NOMO-1 treated with DMSO at 0.1 percent for 48 hours (cell line): ENCODE data around the gene FOXO1.

Source experiments
- DNase-seq: peaks from one replicate; lab custom pipeline; 2025; ENCODE audit not compliant: unreplicated experiment; lab: John Stamatoyannopoulos, UW

The FOXO1 gene

GRCh38 chr13:40550130-40550529, 116.3 kb downstream of the FOXO1 start:
- no peak for DNase-seq

GRCh38 chr13:40549500-40550094, 116.8 kb downstream of the FOXO1 start:
- DNase-seq, result no peak

DNA sequence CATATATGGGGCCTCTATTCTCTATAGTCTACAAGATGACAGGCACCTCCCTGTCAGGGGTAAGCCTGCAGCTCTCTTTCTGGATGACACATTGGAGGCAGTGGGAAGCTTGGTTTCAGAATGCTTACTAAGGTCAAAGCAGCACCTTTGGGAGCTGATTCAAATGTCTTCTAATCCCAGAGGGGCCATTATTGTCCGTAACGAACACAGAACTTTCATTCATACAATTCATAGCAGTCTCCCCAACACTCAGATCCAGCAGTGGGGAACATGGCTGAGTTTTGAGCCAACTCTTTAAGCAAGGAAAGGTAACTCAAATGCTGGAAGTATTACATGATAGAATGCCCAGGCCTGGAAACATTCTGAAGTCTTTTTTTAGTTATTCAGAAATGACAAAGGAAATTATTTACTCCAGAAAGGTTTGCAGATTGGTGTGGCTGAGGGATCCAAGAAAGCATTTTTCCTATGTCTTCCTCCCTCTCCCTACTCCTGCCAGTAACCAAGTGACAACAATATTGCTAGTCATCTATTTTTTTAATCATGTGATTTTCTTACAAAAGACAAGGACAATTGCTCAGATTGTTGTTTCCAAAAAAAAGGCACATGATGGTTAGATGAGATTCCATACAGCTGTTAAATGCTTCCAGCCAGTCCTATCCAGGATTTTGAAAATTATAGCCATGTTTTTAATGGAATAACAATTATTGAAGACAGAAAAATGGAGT, 118.7 kb downstream of the FOXO1 start:
- no peak for DNase-seq

DNA sequence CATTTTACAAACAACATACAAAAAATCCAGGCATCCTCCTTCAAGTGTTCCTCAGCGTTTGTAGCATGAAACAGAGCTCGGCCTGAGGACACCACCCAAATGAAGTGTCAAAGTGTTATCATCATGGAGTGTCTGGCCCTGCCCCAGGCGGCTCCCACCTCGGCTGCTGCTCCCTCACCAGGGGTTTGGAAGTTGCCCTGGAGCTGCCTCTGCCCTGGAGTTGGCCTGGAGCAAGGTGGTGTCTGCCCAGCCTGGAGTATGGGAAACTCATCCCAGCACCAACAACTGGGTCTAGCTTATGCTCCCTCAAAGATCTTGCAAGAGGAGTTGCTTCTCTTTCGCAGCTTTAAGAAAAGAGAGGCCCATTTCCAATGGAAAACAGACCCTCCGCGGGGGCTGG, 120.4 kb downstream of the FOXO1 start:
- DNase-seq, result no peak

DNA sequence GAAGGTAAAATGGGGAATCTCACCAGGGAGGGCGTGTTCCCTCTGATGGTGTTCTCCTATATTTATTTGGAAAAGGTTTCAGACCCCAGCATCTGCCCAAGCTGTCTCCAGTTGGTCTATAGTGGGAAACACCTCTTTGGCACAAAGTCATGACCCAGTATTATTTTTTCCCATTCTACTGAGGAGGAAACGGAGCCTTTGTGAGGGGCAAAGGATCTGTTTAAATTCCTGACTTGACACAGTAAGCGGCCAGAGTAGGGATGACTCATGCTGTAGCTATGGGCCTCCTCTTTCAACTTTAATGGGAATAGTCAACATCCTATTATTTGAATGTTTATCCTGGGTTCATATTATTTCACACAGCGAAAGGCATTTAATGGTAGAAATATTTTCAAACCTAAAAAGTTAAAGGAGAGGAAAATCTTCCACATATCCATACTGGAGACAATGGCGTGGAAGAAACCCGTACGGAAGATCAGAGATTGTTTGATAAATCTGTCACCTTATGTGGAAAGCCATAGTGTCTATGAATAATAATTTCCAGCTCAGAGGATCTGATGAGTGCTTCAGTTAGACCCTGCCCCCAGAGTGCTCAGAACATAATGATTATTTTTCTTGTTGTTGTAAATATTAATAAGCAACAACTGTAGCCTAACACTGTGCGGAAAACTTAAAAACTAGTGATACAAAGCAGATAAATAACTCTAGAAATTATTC, 126.0 kb downstream of the FOXO1 start:
- no peak for DNase-seq

- DNase-seq, result peak; percentile 3
Measured at GRCh38 chr13:40539576-40540327, 126.7 kb downstream of the FOXO1 start.

DNA sequence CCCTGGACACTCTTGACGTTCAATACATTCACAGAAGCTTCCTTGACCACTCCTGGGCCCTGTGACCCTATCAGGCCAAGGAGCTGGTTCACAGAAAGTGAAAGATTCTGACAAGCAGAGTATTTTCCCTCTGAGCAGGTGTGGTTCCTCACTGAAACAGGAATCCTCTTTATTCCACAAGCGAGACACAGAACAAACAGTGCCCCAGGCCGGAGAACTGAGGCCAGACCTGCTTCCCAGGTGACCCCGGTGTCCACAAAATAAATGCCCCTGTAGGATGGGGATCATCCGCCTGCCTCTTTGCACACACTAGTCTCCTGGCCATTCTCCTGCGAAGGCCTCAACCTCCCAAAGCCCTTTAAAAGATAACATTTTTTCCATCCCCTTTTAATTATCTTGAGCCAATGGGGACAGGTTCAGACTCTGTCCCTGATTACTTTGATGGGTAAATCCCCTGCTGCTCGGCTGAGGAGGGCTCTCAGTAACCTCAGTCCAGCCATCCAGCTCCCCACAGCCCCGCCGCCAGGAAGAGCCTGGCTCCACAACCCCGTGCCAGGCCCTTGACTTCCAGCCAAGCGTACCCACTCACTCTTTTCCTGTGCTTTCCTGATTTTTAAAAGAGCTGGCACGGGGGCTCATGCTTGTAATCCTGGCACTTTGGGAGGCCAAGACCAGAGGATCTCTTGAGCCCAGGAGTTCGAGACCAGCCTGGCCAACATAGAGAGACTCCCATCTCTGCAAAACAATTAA, 129.1 kb downstream of the FOXO1 start:
- no peak for DNase-seq

- DNase-seq, result no peak
Measured at GRCh38 chr13:40536443-40537113, 129.9 kb downstream of the FOXO1 start.

GRCh38 chr13:40535345-40535836, 131.1 kb downstream of the FOXO1 start:
- DNase-seq, result no peak

DNA sequence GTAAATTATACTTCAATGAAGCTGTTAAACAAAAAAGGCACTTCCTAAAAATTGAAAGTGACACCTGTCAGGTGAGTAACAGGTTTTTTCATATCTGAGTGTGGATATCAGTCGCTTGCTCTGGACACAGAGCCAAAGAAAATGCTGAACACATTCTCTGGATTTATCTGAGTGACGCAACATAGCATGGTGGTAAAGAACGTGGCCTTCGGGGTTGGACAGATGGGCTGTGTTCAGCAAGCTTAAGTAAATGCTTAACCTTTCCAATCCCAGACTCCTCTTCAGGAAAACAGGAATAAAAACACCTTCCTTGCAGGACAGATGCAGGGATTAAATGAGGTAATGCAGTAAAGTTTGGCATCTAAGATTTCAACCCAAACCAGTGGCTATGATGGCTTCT, 132.0 kb downstream of the FOXO1 start:
- no peak for DNase-seq

GRCh38 chr13:40533072-40533471, 133.4 kb downstream of the FOXO1 start:
- no peak for DNase-seq

DNA sequence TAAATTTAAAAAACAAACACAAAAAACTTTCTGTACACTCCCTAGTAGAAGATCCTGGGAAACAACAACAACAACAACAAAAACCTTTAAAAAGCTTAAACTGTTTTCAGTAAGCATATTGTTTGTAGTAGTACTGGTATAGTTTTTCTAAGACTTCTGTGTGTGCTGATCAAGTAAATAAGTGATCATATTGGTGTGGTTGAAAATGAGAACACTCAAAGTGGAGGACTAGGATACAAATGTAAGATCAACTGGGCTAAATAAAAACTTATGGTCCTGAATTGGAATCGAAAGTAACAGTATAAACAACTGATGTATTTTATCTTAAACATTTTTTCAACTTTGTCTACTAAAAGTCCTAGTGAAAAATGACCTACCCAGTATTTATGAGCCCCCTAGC, 135.5 kb downstream of the FOXO1 start:
- DNase-seq, result no peak

- DNase-seq, result no peak
Measured at GRCh38 chr13:40528881-40529280, 137.6 kb downstream of the FOXO1 start.

GRCh38 chr13:40527914-40528313, 138.5 kb downstream of the FOXO1 start:
- DNase-seq, result no peak

DNA sequence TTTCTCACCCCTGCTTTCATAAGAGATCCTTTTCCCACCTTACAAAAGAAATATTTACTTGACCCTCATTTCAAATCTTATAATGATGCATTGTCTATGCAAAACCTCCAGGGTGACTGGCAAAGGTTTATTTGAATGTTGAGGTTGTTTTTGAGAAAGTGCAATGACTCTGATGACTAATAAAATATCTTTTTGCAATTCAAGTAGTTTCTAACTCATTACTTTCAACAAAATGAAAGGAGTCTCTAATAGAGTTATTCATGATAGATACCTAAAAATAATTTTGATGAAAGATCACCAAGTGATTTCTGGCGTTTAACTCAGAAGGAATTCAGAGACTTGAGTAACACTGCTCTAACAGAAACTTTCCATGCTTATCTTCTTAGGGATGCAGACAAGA, 144.2 kb downstream of the FOXO1 start:
- no peak for DNase-seq

GRCh38 chr13:40520916-40521315, 145.5 kb downstream of the FOXO1 start:
- no peak for DNase-seq

GRCh38 chr13:40519637-40520036, 146.8 kb downstream of the FOXO1 start:
- no peak for DNase-seq

DNA sequence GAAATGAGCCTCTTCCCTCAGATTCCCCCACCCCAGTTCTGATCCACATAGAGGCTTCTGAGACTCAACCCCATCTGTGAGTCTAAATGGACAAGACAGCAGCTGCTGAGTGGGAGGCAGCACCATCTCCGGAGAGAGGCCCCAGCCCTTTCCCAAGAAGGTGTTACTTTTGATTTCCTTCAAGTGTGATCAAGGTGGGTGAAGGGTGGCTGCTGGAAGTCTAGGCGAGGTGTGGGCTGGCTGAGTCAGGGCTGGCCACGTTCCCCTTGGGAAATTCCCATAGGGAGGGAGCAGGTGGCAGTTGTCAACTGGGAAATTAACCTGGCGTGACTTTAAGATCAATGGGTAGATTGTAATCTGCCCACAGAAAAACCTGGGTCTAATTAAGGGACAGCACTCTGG, 148.0 kb downstream of the FOXO1 start:
- no peak for DNase-seq

GRCh38 chr13:40517486-40518480, 148.7 kb downstream of the FOXO1 start:
- no peak for DNase-seq
